ENCODE results near the gene S100A2.

The S100A2 gene

DNA sequence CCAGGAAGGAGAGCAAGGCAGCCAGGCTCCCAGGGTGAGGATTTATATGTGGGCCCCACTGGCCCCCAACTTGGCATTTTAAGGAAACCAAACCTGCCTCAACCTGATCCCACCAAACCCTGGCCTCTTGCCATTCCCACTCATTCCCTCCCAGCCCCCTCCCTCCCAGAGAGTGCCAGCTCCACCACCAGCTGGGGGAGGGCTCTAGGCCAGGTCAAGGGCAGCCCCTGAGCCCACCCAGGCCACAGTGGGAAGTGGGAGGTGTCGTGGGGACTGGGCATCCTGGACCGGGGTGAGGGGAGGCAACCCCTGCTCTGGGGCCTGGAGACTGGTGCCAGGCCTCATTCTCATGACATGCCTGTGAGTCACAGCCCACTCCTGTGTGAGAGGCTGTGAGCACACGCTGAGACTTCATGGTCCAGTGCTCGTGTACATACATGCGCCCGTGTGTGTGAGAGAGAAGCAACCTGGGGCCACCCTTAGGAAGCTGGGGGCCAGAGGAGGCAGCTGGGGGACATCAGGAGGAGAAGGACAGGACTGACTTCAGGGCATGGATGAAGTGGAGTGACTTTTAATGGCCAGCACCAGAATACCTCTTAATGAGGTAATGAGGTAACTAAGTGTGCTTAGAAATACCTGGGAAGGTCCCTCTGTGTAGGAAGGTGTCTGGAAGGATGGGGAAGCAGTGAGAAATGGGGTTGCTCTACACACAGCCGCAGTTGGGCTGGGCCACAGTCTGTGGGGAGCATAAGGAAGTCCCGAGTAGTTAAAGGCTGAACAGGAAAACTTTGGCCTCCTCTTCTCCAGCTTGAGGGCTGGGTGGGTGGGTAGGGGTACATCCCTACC is at the start of gene S100A2:
S100A2 (minus strand) TSS at position 316 of the 846 bp plus-strand sequence. CDS start 1,967 bp downstream, outside the sequence.
- peak; percentile 82 for DNase-seq

DNA sequence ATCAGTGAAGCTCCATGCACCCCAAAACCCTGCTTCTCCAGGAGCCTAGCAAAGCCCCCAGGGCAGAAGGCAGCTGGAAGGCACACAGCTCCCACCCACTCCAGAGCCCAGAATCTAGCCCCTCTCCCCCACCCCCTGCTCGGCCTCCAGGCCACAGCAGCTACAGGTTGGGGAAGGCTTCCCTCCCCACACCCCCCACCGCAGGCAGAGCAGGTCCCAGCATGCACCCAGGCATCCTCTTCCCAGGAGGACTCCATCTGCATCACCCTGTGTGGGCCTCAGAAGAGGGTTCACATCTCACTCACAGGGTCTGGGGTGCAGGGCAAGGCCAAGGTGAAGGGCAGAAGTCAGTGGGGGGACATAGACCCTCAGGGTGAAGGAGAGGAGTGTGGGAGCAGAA is 49.8 kb upstream of the S100A2 start:
- DNase-seq: no peak

DNA sequence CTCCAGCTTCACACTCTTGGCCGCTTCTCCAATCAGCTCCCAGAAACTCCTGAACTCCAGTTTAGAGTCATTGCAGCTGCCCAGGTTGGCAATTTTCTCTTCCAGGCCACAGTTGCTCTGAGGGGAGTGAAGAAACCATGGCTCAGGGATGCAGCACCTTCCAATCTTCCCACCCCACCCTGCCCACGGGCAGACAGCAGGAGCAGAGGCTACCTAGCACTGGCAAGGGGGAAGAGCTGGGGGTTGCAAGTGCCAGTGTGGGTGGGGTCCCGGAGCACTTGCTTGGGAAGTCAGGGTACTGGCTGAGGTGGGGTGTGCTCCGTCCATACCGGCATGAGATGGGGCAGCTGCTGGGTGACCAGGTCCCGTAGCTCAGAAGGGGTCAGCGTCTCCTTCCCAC is 49.3 kb upstream of the S100A2 start:
- DNase-seq: no peak

DNA sequence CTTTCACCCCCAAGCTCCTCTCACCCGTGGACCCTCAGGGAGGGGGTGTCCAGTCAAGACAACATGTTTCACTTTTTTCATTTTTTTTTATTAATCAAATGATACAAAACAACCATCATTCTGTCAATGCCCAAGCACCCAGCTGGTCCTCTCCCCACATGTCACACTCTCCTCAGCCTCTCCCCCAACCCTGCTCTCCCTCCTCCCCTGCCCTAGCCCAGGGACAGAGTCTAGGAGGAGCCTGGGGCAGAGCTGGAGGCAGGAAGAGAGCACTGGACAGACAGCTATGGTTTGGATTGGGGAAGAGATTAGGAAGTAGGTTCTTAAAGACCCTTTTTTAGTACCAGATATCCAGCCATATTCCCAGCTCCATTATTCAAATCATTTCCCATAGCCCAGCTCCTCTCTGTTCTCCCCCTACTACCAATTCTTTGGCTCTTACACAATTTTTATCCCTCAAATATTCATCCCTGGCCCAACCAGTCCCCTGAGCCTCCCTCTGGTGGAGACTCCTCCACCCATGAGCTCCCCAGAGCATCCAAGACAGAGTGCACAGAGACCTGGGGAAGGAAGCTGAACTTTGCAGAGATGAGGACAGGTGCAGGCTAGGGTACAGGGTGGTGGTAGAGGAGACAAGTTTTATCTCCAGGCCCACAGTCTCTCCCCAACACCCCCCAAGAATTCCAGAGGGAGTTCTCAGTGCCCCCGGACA is 48.7 kb upstream of the S100A2 start:
- DNase-seq: no peak

DNA sequence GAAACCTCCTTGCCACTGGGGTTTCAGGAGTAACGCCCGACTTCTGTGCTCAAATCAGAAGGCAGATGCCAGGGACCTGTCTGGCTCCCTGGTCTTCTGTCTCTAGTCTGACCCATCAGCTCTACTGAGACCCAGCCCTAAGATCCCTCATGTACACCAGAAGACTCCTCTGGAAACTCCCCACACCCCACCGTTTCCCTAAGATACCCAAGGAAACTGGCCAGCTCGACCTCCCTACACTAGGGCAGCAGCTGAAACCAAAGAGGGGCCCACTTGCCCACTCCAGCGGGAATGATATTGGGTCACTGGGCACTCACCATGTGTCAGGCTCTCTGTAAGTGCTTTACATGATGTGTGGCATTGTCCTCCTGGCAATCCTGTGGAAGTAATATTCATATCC is 47.8 kb upstream of the S100A2 start:
- no peak for DNase-seq

DNA sequence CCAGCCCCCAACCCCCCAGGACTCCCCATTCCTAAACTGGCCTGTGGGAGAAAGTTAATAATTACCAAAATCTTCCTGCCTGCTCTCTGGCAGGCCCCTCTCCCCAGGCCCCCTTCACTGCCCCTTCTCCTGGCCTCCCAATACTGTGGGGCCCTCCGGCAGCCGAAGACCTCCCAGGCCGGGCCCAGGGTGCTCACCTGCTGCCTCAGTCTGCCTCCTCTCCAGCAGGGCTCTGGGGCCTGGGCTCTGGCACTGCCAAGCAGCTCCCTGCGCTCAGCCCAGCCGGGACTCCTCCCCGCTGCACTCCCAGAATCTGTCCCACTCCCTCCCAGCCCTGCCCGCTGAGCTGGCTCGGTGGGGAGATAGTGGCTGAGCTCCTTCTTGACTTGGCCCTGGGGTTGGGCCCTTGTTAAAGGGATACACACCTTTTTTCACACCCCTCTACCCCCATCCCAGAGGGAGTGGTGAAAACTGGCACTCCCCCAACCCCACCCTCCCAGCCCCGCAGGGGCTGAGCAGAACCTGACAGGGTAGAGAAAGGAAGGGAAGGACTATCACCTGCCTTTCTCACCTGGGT is 47.2 kb upstream of the S100A2 start, which contains the start of gene S100A16:
S100A16 (minus strand) TSS at position 383 of the 577 bp plus-strand sequence. CDS start 4,986 bp downstream, outside the sequence.
- no peak for DNase-seq

DNA sequence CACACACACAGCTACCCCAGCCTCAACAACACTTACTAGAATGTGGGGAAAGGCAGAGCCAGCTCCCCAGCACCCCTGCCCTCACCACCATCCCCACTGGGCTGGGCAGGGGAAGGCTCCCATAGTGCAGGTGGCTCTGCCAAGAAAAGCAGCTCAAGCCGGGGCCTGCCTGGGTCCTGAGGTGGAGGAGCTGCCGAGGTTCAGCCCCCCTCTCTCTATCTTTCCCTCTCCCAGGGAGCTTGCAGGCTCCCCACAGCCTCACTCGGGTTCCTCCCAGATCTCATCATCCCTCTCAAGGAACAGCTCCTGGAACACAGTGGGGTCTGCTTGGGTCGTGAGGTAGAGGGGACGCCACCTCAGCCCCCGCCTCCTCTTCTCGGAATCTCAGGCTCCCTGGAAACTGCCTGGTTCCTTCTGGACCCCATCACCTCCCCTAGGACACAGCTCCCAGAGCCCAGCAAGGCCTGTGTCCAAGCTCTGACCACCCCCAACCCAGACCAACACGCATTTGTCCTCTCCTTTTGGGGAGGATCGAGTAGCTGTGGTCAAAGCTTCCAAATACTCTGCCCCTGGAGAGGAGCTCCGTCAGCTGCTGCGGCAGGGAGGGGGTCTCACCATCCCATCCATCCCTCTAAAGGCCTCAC is 46.6 kb upstream of the S100A2 start:
- no peak for DNase-seq

DNA sequence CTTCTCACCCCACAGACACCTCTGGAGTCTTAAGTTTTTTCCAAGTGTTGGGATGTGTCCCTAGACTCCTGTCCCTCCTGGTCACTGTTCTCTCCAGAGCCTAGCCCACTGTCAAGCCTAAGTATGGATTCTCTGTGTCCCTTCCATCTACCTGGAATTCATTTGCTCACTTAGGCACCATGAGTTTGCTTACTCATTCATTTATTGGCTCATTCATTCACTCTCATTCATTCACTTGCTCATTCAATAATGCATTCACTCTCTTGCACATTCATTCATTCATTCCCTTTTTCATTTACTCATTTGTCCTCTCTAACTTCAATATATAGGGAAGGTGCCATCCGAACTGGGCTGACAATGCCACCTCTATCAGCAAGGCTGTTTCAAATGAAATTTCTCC is 45.7 kb upstream of the S100A2 start:
- no peak for DNase-seq

DNA sequence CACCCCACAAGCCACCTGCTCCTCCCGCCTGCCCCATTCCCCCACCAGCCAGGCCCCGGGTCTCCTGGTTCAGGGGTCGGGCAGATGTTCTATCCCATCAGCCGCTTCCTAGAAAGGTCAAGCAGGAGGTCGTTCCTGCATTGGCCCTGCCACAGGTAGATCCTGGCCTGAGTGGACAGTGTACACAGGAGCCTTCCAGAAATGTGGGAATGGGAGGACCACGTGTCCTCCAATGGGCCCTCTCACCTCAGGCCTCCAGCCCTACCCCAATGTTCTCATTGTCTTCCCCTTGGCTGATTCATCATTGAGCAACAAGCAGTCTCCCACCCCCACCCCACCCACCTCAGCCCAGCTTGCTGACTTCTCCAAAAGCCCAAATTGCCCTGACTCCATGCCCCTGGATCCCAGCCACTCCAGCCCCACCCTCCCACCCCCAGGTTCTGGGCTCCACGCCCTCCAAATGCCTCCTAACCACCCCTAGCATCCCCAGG is 45.2 kb upstream of the S100A2 start:
- DNase-seq: no peak

DNA sequence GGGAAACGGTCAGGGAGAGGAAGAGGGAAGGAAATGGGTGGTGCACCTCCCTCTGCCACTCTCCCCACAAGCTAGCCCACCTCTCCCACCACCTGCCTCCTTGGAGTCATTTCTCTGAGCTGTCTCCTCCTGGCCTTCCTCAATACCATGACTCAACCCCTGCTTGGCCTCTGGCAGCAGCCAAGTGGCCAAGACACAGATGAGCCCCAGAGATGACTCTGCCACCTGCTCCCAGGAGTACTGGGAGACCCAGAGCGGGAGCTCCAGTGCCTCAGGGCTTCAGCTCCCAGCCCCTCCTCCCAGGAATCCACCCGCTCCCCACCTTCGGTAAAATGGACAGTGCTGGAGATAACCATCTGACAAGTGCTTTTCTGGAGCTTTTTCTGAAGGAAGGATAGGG is 44.7 kb upstream of the S100A2 start:
- DNase-seq: no peak

DNA sequence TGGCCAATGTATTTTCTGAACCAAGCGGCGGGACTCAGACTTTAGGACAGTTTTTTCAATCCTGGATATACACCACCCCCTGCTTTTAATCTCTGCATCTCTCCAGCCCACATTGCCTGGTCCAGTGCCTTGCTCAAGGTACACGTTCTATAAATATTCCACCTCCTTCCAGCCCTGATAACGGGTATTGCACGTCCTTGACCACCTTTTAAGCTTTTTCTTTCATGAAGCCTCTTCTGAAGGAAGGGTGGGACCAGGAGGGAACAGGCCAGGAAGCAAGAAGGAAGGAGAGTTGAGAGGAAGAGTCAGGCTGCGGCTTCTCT is 43.9 kb upstream of the S100A2 start:
- no peak for DNase-seq

DNA sequence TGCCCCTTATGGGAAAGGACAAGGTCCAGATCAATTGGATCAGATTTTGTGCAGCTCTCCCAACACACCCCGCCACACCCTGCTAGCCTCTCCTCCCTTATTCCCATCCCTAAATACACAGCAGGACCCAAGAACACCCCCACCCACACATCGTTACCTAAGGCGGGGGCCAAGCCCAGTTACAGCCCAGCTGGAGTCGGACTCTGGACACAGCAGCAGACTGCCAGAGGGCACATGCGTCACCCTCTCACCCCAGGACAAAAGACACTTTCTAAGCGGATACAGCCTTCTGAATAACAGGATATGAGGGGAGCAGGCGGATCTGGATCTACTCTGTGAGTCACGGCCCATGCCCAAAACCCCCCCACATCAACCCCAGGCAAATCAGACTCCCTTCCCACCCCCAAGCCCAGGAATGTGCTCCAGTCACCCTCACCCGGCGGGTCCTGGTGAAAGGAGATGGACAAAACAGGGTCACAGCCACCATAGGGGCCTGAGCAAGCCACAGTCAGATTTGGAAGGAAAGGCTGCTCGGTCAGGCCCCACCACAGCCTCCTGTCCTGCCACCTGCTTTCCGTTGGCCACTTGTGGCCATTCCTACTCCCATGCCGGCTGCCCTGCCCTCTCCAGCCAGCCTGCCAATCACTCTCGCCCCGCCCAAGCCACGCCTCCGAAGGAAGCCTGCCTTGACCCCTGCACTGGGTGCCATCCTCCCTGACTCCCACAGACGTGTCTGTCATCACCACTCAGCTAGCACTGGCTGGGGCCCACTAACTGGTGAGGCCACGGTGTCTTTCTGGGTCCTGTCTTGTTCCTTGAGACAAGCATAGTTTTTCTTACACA is 43.3 kb upstream of the S100A2 start:
- DNase-seq: no peak

DNA sequence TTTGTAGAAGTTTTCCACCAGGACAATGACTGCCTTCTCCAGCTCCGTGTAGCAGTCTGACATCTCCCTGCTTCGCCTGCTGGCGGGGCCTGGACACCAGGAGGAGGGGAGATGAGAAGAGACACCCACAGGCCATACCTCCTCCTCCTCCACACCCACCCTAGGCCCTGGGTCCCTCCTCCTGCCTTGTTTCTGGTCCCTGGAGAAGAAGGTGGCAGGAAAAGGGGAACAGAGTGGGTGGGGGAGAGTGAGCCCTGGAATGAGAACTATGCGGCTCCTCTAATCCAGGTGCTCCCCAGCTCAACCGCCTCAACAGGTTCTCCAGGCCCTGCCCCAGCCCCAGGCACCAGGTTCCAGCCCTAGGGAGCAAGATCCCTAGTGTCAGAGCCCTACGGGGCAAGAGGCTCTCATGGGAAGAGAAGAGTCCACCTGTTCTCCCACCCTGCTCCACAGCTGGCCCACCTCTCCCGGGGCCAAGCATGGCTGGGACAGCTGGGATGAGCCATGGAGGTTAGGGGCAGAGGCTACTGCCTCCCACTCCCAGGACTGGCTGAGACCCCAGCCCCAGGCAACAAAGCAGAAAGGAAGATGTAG is 42.5 kb upstream of the S100A2 start:
- no peak for DNase-seq

DNA sequence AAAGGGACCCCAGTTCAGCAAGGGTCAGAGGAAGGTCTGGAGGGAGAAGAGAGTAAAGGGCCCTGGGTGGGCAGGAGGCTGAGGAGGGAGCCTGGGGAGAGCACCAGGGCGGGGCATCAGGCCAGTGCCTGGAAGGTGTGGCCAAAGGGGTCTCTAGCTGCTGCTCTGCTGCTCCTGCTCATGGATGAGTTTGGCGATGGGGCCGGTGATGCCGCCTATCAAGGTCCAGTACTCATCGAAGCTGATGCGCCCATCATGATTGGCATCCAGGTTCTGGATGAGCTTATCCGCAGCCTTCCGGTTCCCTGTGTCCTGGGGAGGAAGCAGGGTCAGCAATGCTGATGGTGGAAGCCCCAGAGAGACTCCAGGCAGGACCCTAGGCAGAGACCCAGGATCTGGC is 41.7 kb upstream of the S100A2 start:
- no peak for DNase-seq

DNA sequence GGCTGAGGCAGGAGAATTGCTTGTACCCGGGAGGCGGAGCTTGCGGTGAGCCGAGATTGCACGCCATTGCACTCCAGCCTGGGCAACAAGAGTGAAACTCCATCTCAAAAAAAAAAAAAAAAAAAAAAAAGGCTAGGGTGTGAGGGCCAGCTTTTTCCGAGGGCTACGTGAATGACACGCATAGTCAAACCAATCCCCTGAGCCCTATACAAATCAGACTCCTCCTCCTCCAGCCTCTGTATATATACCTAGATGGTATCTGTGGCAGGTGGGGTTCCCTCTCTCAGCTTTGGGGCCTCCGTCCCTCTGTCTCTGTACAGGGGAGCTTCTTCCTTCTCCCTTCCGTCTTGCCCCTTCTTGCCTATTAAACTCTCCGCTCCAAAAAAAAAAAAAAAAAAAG is 40.5 kb upstream of the S100A2 start:
- DNase-seq: no peak

DNA sequence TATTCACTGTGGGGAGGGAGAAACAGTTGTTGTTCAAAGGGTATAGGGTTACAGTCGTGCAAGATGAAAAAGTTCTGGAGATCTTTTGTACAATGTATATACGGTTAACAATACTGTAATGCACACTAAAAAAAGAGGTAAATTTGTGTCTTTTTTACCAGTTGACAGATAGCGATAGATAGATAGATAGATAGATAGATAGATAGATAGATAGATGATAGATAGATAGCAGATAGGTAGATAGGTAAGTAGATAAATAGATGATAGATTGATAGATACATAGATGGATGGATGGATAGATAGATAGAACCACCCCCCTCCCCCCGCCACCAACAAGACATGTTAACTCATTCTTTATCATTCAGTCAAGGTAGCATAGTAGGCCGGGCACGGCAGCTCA is 37.1 kb upstream of the S100A2 start:
- no peak for DNase-seq

DNA sequence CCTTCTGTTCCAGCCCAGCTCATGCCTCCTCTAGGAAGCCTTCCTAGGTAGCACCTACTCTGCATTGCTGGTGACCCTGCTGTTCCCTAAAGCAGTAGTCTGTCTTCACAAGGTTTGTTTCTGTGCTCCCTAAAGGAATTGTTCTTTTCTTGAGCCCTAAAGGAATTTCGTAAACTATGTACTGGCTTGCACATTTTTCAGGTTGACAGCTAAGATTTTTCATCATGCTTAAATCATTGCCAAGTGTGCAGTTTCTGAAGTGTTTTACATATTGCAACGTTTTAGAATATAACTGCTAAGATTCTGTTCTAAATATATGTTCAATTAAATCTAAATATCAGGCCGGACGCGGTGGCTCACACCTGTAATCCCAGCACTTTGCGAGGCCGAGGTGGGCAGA is 34.2 kb upstream of the S100A2 start:
- no peak for DNase-seq

DNA sequence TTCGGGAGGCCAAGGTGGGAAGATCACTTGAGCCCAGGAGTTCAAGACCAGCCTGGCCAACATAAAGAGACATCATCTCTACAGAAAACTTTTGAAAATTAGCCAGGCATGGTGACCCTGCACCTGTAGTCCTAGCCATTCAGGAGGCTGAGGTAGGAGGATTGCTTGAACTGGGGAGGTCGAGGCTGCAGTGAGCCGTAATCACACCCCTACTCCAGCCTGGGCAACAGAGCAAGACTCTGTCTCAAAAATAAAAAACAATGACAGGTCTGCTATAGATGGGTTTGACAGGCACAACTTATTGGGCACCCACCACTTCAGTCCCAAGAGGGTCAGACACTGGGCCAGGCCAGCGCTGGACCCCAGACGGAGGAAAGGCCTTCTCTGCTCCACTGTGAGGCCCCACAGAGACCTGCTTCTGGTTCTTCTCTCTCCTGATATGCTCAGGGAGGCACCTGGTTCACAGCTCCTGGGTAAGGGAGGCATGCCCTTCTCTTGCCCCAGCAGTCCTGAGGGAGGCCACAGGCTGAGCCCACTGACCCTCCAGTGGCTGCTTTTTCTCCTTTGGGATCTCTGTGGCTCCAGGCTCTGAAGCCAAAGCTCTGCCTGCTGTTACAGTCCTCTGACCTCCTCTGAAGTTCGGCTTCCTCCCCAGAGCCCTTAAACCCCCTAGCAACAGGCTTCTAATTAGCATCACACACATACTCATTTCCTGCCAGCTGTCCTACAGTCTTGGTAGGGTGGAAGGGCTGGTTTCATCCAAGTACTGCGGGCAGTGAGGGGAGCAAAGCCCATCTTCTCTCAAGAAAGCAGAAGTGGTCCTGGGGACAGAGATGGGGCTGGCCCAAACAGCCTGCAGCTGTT is 32.9 kb upstream of the S100A2 start:
- no peak for DNase-seq

DNA sequence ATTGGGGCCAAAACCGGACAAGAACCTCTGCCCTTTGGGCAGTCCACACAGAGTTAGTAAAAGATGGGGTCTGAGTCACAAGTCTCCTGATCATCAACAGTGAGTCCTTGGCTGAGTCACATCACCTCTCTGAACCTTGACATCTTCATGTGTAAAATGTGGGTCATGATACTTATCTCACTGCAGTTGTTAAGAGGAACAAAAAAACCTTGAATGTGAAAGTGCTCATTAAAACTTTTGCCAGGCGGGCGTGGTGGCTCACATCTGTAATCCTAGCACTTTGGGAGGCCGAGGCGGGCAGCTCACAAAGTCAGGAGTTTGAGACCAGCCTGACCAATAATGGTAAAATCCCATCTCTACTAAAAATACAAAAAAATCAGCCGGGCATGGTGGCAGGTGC is 31.6 kb upstream of the S100A2 start:
- no peak for DNase-seq

DNA sequence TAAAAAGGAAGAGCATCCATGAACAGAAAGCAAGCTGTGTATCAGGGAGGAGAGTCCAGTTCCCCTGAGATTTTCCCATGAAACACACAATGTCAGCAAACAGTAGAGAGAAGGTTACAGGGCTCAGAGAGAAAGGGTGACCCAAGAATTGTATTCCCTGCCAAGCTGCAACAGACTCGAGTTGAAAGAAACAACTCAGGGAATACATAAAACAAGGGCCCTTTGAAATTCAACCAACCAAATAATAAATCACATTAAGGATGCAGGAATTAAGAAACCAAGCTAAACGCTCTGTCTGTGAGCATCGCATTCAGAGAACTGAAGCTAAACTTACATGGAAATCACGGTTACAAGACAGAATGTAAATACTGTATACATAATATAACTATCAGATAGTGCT is 27.1 kb upstream of the S100A2 start:
- no peak for DNase-seq

DNA sequence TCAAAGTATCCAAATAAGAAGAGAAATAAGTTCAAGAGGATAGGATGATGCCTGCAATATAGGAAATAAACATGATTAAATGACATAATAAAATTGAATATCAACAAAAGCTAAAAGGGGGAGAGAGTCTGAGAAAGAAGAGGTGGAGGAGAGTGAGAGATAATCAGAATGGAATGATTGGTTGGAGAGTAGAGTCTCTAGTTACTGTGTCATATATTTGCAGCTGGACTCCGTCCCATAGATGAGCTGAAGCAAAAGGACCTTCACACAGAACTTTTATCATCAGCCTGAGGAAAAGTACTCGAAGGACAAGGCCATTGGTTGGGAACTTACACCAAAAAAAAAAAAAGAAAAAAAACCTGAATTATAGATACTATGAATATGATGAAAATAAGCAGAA is 22.8 kb upstream of the S100A2 start:
- DNase-seq: no peak
